HCT116 (cell line): ENCODE data around the gene SAP130. TPM values are rescaled to one million over a fixed set of nuclear protein-coding genes. Genes with fewer than 3 reads are reported as not detected.

ENCODE experiments used
- ATAC-seq: fragments of 200-7000 bp; cut with Tn5 transposase; 2 replicates; pipeline ENCODE4 v1.9.1; 2020; ENCODE audit warnings: mild to moderate bottlenecking, moderate library complexity
- BruUV-seq: library from RNA; stranded (reverse); fragments of 400-500 nt; replicated peaks from 2 replicates; lab custom pipeline; 2021; lab: Mats Ljungman, UMichigan
- CTCF ChIA-PET: fragments of 300-600 bp; sonication (Branson Sonifier 250); formaldehyde crosslinking; loops from one replicate; lab custom pipeline; 2021; ENCODE audit warnings: antibody characterized with exemption; lab: Charles Lee
- POLR2A ChIA-PET: fragments of 300-600, 350-600 bp; sonication (Branson Sonifier 250); formaldehyde crosslinking; loops from one replicate; lab custom pipeline; 2021; ENCODE audit warnings: antibody characterized with exemption; lab: Charles Lee
- RAD21 ChIA-PET, 2 experiments: fragments of 300-600 bp; sonication (Branson Sonifier 250); formaldehyde crosslinking; loops; one replicate each; lab custom pipeline; 2023; ENCODE audit warnings: low total read pairs in 2 of 2; ENCODE audit not compliant: uncharacterized antibody in 2 of 2, unreplicated experiment in 2 of 2, low non-redundant PET in 1 of 2; lab: Charles Lee
- DNase-seq: peaks from one replicate; pipeline ENCODE4 v3.0.0-alpha.2; 2010; ENCODE audit warnings: low read depth, low spot score
- H2AFZ ChIP-seq: fragments of 200-600 bp; shearing (Covaris generic), sonication (generic); 2 replicates; pipeline ENCODE4 v1.6.1; 2017; ENCODE audit warnings: low read depth, mixed run types, mixed read lengths, antibody characterized with exemption, low read length; ENCODE audit not compliant: poor library complexity, severe bottlenecking
- H3K27ac ChIP-seq: 2 replicates; pipeline ENCODE4 v1.5.1; 2012; ENCODE audit warnings: low read depth, low read length
- H3K27me3 ChIP-seq: fragments of 200-600 bp; sonication (generic); 2 replicates; pipeline ENCODE4 v1.6.1; 2016; ENCODE audit warnings: mixed run types, low read length, mixed read lengths; ENCODE audit not compliant: insufficient read depth
- H3K36me3 ChIP-seq, 2 experiments: fragments of 200-500 bp in 1 of 2; fragments of 200-600 bp in 1 of 2; sonication (Bioruptor generic) in 1 of 2; sonication (generic) in 1 of 2; 2 replicates each; pipeline versions ENCODE4 v1.5.1 to v1.6.1; 2014 to 2016; ENCODE audit warnings: low read length in 2 of 2, inconsistent platforms in 1 of 2, mixed read lengths in 1 of 2, mixed run types in 1 of 2; ENCODE audit not compliant: insufficient read depth in 2 of 2, control insufficient read depth in 1 of 2
- H3K4me1 ChIP-seq, 2 experiments: fragments of 200-600 bp in 1 of 2; sonication (generic) in 1 of 2; 2 replicates each; pipeline versions ENCODE4 v1.5.1 to v1.6.1; 2012 to 2017; ENCODE audit warnings: low read length in 2 of 2, inconsistent platforms in 1 of 2, mild to moderate bottlenecking in 1 of 2, mixed read lengths in 1 of 2, mixed run types in 1 of 2, moderate library complexity in 1 of 2; ENCODE audit not compliant: insufficient read depth in 2 of 2, control insufficient read depth in 1 of 2
- H3K4me2 ChIP-seq: fragments of 200-600 bp; sonication (generic); 2 replicates; pipeline ENCODE4 v1.6.1; 2017; ENCODE audit warnings: mixed run types, low read length, mixed read lengths
- H3K4me3 ChIP-seq, 2 experiments: fragments of 200-600 bp in 1 of 2; sonication (generic) in 1 of 2; replicated peaks in 1 of 2; 2 replicates each; pipeline ENCODE4 v1.5.1; 2011 to 2016; ENCODE audit warnings: low read length in 2 of 2, control low read depth in 1 of 2, low read depth in 1 of 2, mild to moderate bottlenecking in 1 of 2, mixed read lengths in 1 of 2, mixed run types in 1 of 2
- H3K79me2 ChIP-seq: fragments of 200-600 bp; sonication (generic); 2 replicates; pipeline ENCODE4 v1.6.1; 2017; ENCODE audit warnings: mild to moderate bottlenecking, mixed run types, low read length, moderate library complexity, mixed read lengths; ENCODE audit not compliant: insufficient read depth
- H3K9ac ChIP-seq: fragments of 200-600 bp; sonication (generic); 2 replicates; pipeline ENCODE4 v1.6.1; 2016; ENCODE audit warnings: low read length, mixed read lengths
- H3K9me2 ChIP-seq: fragments of 200-600 bp; sonication (generic), shearing (Covaris generic); 2 replicates; pipeline ENCODE4 v1.6.1; 2017; ENCODE audit warnings: mixed run types, mild to moderate bottlenecking, moderate library complexity; ENCODE audit not compliant: insufficient read depth
- H3K9me3 ChIP-seq, 2 experiments: fragments of 200-500 bp in 1 of 2; fragments of 200-600 bp in 1 of 2; sonication (Bioruptor generic) in 1 of 2; sonication (generic) in 1 of 2; 2 replicates each; pipeline ENCODE4 v1.6.1; 2014 to 2017; ENCODE audit warnings: low read length in 2 of 2, mixed read lengths in 2 of 2, inconsistent platforms in 1 of 2, low read depth in 1 of 2, mild to moderate bottlenecking in 1 of 2, mixed run types in 1 of 2, moderate library complexity in 1 of 2; ENCODE audit not compliant: control insufficient read depth in 1 of 2, insufficient read depth in 1 of 2
- H4K20me1 ChIP-seq: fragments of 200-600 bp; sonication (generic), shearing (Covaris generic); 2 replicates; pipeline ENCODE4 v1.6.1; 2017; ENCODE audit warnings: mixed run types, mild to moderate bottlenecking, moderate library complexity; ENCODE audit not compliant: insufficient read depth
- CBX3 ChIP-seq: IDR thresholded peaks from 2 replicates; pipeline ENCODE4 v1.6.1; 2012; ENCODE audit warnings: low read depth
- CEBPB ChIP-seq: IDR thresholded peaks from 2 replicates; pipeline ENCODE4 v1.6.1; 2012; ENCODE audit warnings: low read depth
- CTCF ChIP-seq, 3 experiments: fragments of 200-600 bp in 1 of 3; sonication (generic) in 1 of 3; IDR thresholded peaks in 2 of 3; conservative IDR thresholded peaks in 1 of 3; 2 replicates each; pipeline ENCODE4 v1.5.1; 2012 to 2017; ENCODE audit warnings: low read depth in 2 of 3, low read length in 2 of 3, antibody characterized with exemption in 1 of 3, borderline replicate concordance in 1 of 3, control low read depth in 1 of 3, mild to moderate bottlenecking in 1 of 3, mixed read lengths in 1 of 3, mixed run types in 1 of 3, moderate library complexity in 1 of 3; ENCODE audit not compliant: insufficient read depth in 1 of 3
- EGR1 ChIP-seq: IDR thresholded peaks from 2 replicates; pipeline ENCODE4 v1.6.1; 2012; ENCODE audit warnings: low read depth
- ELF1 ChIP-seq: IDR thresholded peaks from 2 replicates; pipeline ENCODE4 v1.6.1; 2012; ENCODE audit warnings: low read depth, borderline replicate concordance
- EZH2phosphoT487 ChIP-seq: fragments of 200-600 bp; IDR thresholded peaks from 2 replicates; pipeline ENCODE4 v1.6.1; 2018; ENCODE audit warnings: antibody characterized with exemption, borderline replicate concordance
- FOSL1 ChIP-seq: IDR thresholded peaks from 2 replicates; pipeline ENCODE4 v1.6.1; 2012; ENCODE audit warnings: low read depth
- POLR2A ChIP-seq: IDR thresholded peaks from 2 replicates; pipeline ENCODE4 v1.7.0; 2011; ENCODE audit warnings: borderline replicate concordance; ENCODE audit not compliant: insufficient read depth, insufficient read length; ENCODE audit errors: extremely low read depth
- POLR2AphosphoS5 ChIP-seq: IDR thresholded peaks from 2 replicates; pipeline ENCODE4 v1.6.1; 2011; ENCODE audit warnings: mild to moderate bottlenecking, low read depth, low read length, moderate library complexity
- RAD21 ChIP-seq: IDR thresholded peaks from 2 replicates; pipeline ENCODE4 v1.6.1; 2012; ENCODE audit warnings: low read depth, mild to moderate bottlenecking
- SIN3A ChIP-seq: IDR thresholded peaks from 2 replicates; pipeline ENCODE4 v1.6.1; 2012; ENCODE audit warnings: low read depth
- SP1 ChIP-seq: IDR thresholded peaks from 2 replicates; pipeline ENCODE4 v1.6.1; 2012; ENCODE audit warnings: low read depth
- SRF ChIP-seq: IDR thresholded peaks from 2 replicates; pipeline ENCODE4 v1.6.1; 2012; ENCODE audit warnings: low read depth
- TCF7L2 ChIP-seq: IDR thresholded peaks from 2 replicates; pipeline ENCODE4 v1.7.0; 2011; ENCODE audit warnings: borderline replicate concordance, inconsistent platforms; ENCODE audit not compliant: insufficient read depth, insufficient read length; ENCODE audit errors: extremely low read depth
- YY1 ChIP-seq: IDR thresholded peaks from 2 replicates; pipeline ENCODE4 v1.6.1; 2011; ENCODE audit warnings: low read length, low read depth, moderate library complexity, mild to moderate bottlenecking; ENCODE audit not compliant: insufficient replicate concordance; ENCODE audit errors: extremely low read depth
- ZFX ChIP-seq: fragments of 450-650 bp; IDR thresholded peaks from 2 replicates; pipeline ENCODE4 v1.6.1; 2017
- ZNF274 ChIP-seq: fragments of 200-500 bp; sonication (Bioruptor generic); IDR thresholded peaks from 2 replicates; pipeline ENCODE4 v1.6.1; 2014; ENCODE audit warnings: mild to moderate bottlenecking, low read depth, low read length, inconsistent platforms
- intact Hi-C: fragments of 100-400 bp; cut with micrococcal nuclease; formaldehyde crosslinking; loops from 2 replicates; pipeline ENCODE4 v1.10.0; 2022
- total RNA-seq: library from RNA; stranded (reverse); gene quantifications from one replicate; pipeline ENCODE4 v1.2.1, GENCODE V29; 2021; ENCODE audit not compliant: unreplicated experiment
- TF ChIP-seq, protein P1 (sequence below): IDR thresholded peaks from 2 replicates; pipeline ENCODE4 v1.6.1; 2012
- TF ChIP-seq, protein P2 (sequence below): IDR thresholded peaks from 2 replicates; pipeline ENCODE4 v1.6.1; 2011; ENCODE audit warnings: mild to moderate bottlenecking, low read length, moderate library complexity; ENCODE audit not compliant: insufficient replicate concordance; ENCODE audit errors: extremely low read depth

SAP130 gene
- total RNA-seq, 1 experiment from 2014 or later: 29.5 TPM

GRCh38 chr2:127893494-127893893 is 134.4 kb downstream of the SAP130 start:
- ChIA-PET RAD21 (no interaction called here), CTCF (no interaction called here), POLR2A (no interaction called here)
- no TSS peak for BruUV-seq
- no peaks in the 10 kb centered on the region for H3K79me2 ChIP-seq
- no peaks in the 10 kb centered on the region for H3K9me2 ChIP-seq
- no peaks in the 10 kb centered on the region for H3K36me3 ChIP-seq
- no peak for DNase-seq
- no peak overlapping the region for H3K4me3 ChIP-seq
- H3K27ac ChIP-seq: no peak overlapping the region
- ATAC-seq: no peak
- TF ChIP-seq ZFX: no peak
- no peak for TF ChIP-seq SP1
- TF ChIP-seq ELF1: no peak
- no peak for TF ChIP-seq FOSL1
- TF ChIP-seq RAD21: no peak
- no peak for TF ChIP-seq TCF7L2
- no peak for TF ChIP-seq POLR2AphosphoS5
- no peak for TF ChIP-seq SRF
- TF ChIP-seq SIN3A: no peak
- TF ChIP-seq POLR2A: no peak
- TF ChIP-seq EGR1: no peak
- no peak for TF ChIP-seq ZNF274
- no peaks in the 10 kb centered on the region for H3K4me1 ChIP-seq
- no peak overlapping the region for H2AFZ ChIP-seq
- H3K4me2 ChIP-seq: no peak overlapping the region
- no peaks in the 10 kb centered on the region for H4K20me1 ChIP-seq
- no peaks in the 10 kb centered on the region for H3K27me3 ChIP-seq
- H3K9ac ChIP-seq: no peak overlapping the region
- intact Hi-C loops: no loop called here
- no peaks in the 10 kb centered on the region for H3K9me3 ChIP-seq

- ChIA-PET POLR2A (no interaction called here), RAD21 (no interaction called here), CTCF (no interaction called here)
- no TSS peak for BruUV-seq
- intact Hi-C loops: no loop called here
- Histone ChIP-seq H3K27me3 (no peaks in the 10 kb centered on the region), H3K4me2 (no peak overlapping the region), H4K20me1 (no peaks in the 10 kb centered on the region), H3K4me1 (no peaks in the 10 kb centered on the region), H3K9me2 (no peaks in the 10 kb centered on the region), H3K36me3 (no peaks in the 10 kb centered on the region), H3K9me3 (no peaks in the 10 kb centered on the region), H3K79me2 (no peaks in the 10 kb centered on the region), H3K4me3 (no peak overlapping the region), H3K27ac (no peak overlapping the region), H2AFZ (no peak overlapping the region), H3K9ac (no peak overlapping the region)
- ATAC-seq (no peak), DNase-seq (no peak)
- TF ChIP-seq ZNF274 (no peak), ELF1 (no peak), TCF7L2 (no peak), CEBPB (no peak), ZFX (no peak), EZH2phosphoT487 (no peak), YY1 (no peak), SIN3A (no peak), SP1 (no peak), CTCF (IDR thresholded peaks at IDR 0.05 in 2 of 3, conservative IDR thresholded peaks at IDR 0.05 in 1 of 3; ENCODE audit: borderline replicate concordance in 1 of 3, insufficient read depth in 1 of 3, low read depth in 2 of 3, low read length in 2 of 3) (no peak), POLR2A (no peak), CBX3 (no peak)
- TF ChIP-seq, protein P1, sequence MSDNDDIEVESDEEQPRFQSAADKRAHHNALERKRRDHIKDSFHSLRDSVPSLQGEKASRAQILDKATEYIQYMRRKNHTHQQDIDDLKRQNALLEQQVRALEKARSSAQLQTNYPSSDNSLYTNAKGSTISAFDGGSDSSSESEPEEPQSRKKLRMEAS: no peak
- TF ChIP-seq, protein P2, sequence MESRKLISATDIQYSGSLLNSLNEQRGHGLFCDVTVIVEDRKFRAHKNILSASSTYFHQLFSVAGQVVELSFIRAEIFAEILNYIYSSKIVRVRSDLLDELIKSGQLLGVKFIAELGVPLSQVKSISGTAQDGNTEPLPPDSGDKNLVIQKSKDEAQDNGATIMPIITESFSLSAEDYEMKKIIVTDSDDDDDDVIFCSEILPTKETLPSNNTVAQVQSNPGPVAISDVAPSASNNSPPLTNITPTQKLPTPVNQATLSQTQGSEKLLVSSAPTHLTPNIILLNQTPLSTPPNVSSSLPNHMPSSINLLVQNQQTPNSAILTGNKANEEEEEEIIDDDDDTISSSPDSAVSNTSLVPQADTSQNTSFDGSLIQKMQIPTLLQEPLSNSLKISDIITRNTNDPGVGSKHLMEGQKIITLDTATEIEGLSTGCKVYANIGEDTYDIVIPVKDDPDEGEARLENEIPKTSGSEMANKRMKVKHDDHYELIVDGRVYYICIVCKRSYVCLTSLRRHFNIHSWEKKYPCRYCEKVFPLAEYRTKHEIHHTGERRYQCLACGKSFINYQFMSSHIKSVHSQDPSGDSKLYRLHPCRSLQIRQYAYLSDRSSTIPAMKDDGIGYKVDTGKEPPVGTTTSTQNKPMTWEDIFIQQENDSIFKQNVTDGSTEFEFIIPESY: no peak
These were observed 134.8 kb downstream of the SAP130 start for GRCh38 chr2:127893033-127893432.
